OCI-LY7 (cell line): Measurements from ENCODE around the gene LY6G5C. TPM values are rescaled to one million over a fixed set of nuclear protein-coding genes. Genes with fewer than 3 reads are reported as not detected.

Source experiments
- BruUV-seq: library from RNA; stranded (reverse); fragments of 400-500 nt; replicated peaks from 2 replicates; lab custom pipeline; 2021; lab: Mats Ljungman, UMichigan
- CTCF ChIA-PET: fragments of 300-600 bp; sonication (Branson Sonifier 250); formaldehyde crosslinking; loops from one replicate; lab custom pipeline; 2022; ENCODE audit warnings: antibody characterized with exemption; ENCODE audit not compliant: unreplicated experiment; lab: Charles Lee
- POLR2A ChIA-PET: fragments of 300-600 bp; sonication (Branson Sonifier 250); formaldehyde crosslinking; loops from one replicate; lab custom pipeline; 2022; ENCODE audit warnings: antibody characterized with exemption; lab: Charles Lee
- DNase-seq: peaks from one replicate; pipeline ENCODE4 v3.0.0-alpha.2; 2015; ENCODE audit warnings: low spot score
- H2AFZ ChIP-seq: fragments of 200-600 bp; sonication (generic), shearing (Covaris generic); 2 replicates; pipeline ENCODE4 v1.6.1; 2014; ENCODE audit warnings: mild to moderate bottlenecking, antibody characterized with exemption, low read length, moderate library complexity
- H3K27ac ChIP-seq: fragments of 200-600 bp; sonication (generic); 2 replicates; pipeline ENCODE4 v1.5.1; 2014; ENCODE audit warnings: mixed run types, low read depth, mild to moderate bottlenecking, moderate library complexity, low read length, inconsistent platforms; ENCODE audit not compliant: poor library complexity, severe bottlenecking
- H3K36me3 ChIP-seq: fragments of 200-600 bp; sonication (generic); 2 replicates; pipeline ENCODE4 v1.6.1; 2014; ENCODE audit warnings: mild to moderate bottlenecking, antibody characterized with exemption, low read length, moderate library complexity, mixed read lengths; ENCODE audit not compliant: insufficient read depth
- H3K4me1 ChIP-seq: fragments of 200-600 bp; sonication (generic); 2 replicates; pipeline ENCODE4 v1.5.1; 2014; ENCODE audit warnings: mild to moderate bottlenecking, low read length; ENCODE audit not compliant: insufficient read depth, poor library complexity, severe bottlenecking
- H3K4me2 ChIP-seq: fragments of 200-600 bp; sonication (generic); 2 replicates; pipeline ENCODE4 v1.6.1; 2014; ENCODE audit warnings: mild to moderate bottlenecking, low read length
- H3K4me3 ChIP-seq: fragments of 200-600 bp; sonication (generic); 2 replicates; pipeline ENCODE4 v1.5.1; 2014; ENCODE audit warnings: mild to moderate bottlenecking, low read depth, low read length; ENCODE audit not compliant: poor library complexity, severe bottlenecking
- H3K79me2 ChIP-seq: fragments of 200-600 bp; sonication (generic); 2 replicates; pipeline ENCODE4 v1.6.1; 2016; ENCODE audit warnings: low read depth, mild to moderate bottlenecking, low read length, moderate library complexity, mixed read lengths; ENCODE audit not compliant: insufficient read depth
- H3K9me2 ChIP-seq: fragments of 200-600 bp; sonication (generic); 2 replicates; pipeline ENCODE4 v1.6.1; 2016; ENCODE audit warnings: mild to moderate bottlenecking, low read length, mixed read lengths; ENCODE audit not compliant: insufficient read depth
- H3K9me3 ChIP-seq: fragments of 200-600 bp; sonication (generic); 2 replicates; pipeline ENCODE4 v1.6.1; 2014; ENCODE audit warnings: mild to moderate bottlenecking, mixed run types, low read length, mixed read lengths
- H4K20me1 ChIP-seq: fragments of 200-600 bp; sonication (generic); 2 replicates; pipeline ENCODE4 v1.6.1; 2014; ENCODE audit warnings: mild to moderate bottlenecking, antibody characterized with exemption, low read length, moderate library complexity, mixed read lengths; ENCODE audit not compliant: insufficient read depth
- CTCF ChIP-seq: fragments of 200-600 bp; sonication (generic); conservative IDR thresholded peaks from 2 replicates; pipeline ENCODE4 v1.5.1; 2014; ENCODE audit warnings: mild to moderate bottlenecking, antibody characterized with exemption, low read length, moderate library complexity, mixed read lengths
- EZH2phosphoT487 ChIP-seq: fragments of 200-600 bp; sonication (generic); IDR thresholded peaks from 2 replicates; pipeline ENCODE4 v1.6.1; 2018; ENCODE audit warnings: low read depth, borderline replicate concordance, mild to moderate bottlenecking, mixed run types, antibody characterized with exemption, low read length, moderate library complexity, mixed read lengths
- intact Hi-C: fragments of 100-400 bp; cut with micrococcal nuclease; formaldehyde crosslinking; loops from one replicate; pipeline ENCODE4 v1.10.0; 2022; ENCODE audit not compliant: unreplicated experiment
- total RNA-seq, 2 experiments: library from RNA; depleted of rRNA in 1 of 2; stranded (reverse); fragments of >200 nt in 1 of 2; shearing (Covaris generic) in 1 of 2; gene quantifications; 2 replicates each; pipeline ENCODE4 v1.2.3, GENCODE V29; 2014 to 2022

Gene LY6G5C
- total RNA-seq, 2 experiments from 2014 or later, result 1.8 to 3.5 TPM

GRCh38 chr6:31718265-31718664, 37.4 kb upstream of the LY6G5C start:
- no peaks in the 10 kb centered on the region for H3K79me2 ChIP-seq
- H3K36me3 ChIP-seq, result no peaks in the 10 kb centered on the region
- POLR2A ChIA-PET, result no interaction called here
- H2AFZ ChIP-seq, result no peak overlapping the region
- no TSS peak for BruUV-seq
- H3K4me2 ChIP-seq, result no peak overlapping the region
- no peak overlapping the region for H3K27ac ChIP-seq
- H3K4me1 ChIP-seq, result no peaks in the 10 kb centered on the region
- intact Hi-C loops, result no loop called here
- no peaks in the 10 kb centered on the region for H3K9me2 ChIP-seq
- H4K20me1 ChIP-seq, result no peaks in the 10 kb centered on the region
- no peak for TF ChIP-seq EZH2phosphoT487
- no peak for TF ChIP-seq CTCF
- no peak for DNase-seq
- no peak overlapping the region for H3K4me3 ChIP-seq
- CTCF ChIA-PET, result no interaction called here
- H3K9me3 ChIP-seq, result no peaks in the 10 kb centered on the region

GRCh38 chr6:31717499-31718222, 36.8 kb upstream of the LY6G5C start:
- POLR2A ChIA-PET, result no interaction called here

More at GRCh38 chr6:31717499-31718222, 36.8 kb upstream of the LY6G5C start:
- Histone ChIP-seq H3K36me3 (no peaks in the 10 kb centered on the region), H4K20me1 (no peaks in the 10 kb centered on the region), H3K9me3 (no peaks in the 10 kb centered on the region), H3K4me1 (no peaks in the 10 kb centered on the region), H3K4me2 (no peak overlapping the region), H3K9me2 (no peaks in the 10 kb centered on the region), H3K27ac (no peak overlapping the region), H3K4me3 (no peak overlapping the region), H2AFZ (no peak overlapping the region), H3K79me2 (no peaks in the 10 kb centered on the region)
- DNase-seq, result no peak
- CTCF ChIA-PET, result no interaction called here
- intact Hi-C loops, result no loop called here
- no peak for TF ChIP-seq EZH2phosphoT487
- TF ChIP-seq CTCF, result no peak
- no TSS peak for BruUV-seq
